ENCODE measurements around the gene ATP13A4.

The ATP13A4 gene

DNA sequence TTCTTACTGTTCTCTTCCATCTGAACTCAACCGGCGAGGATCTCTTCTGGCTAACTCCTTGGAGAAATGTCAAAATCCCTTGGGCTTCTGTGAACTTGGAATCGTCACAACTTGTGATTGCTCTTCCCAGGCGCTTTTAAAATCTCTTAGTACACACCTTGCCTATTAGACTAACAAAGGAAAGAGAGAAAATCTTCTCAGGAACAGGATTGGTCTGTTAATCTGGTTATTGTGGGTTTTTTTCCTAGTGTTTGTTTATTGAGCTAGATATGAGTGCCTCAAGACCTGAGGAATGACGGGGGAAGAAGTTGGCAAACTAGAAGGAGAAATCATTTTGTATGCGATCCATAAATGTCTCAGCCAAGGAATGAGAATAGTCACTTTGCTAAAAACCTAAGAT is 176.0 kb downstream of the ATP13A4 start, which contains the start of gene ATP13A5:
Gene ATP13A5 (minus strand): TSS at position 48 of the 400 bp plus-strand sequence. CDS start 28 bp downstream, at position 20.
- no peak within 1 kb of the TSS for H3K4me3 ChIP-seq (ENCODE audit: insufficient read length, low read depth)
- no peaks in the 10 kb centered on the region for H3K4me1 ChIP-seq (ENCODE audit: insufficient read depth, insufficient read length)
- H3K36me3 ChIP-seq (ENCODE audit: insufficient read depth, insufficient read length, low read length), result no peaks in the 10 kb centered on the region
- no peaks in the 10 kb centered on the region for H3K9me3 ChIP-seq (ENCODE audit: insufficient read depth, low read length)
- H3K9ac ChIP-seq (ENCODE audit: insufficient read length, low read depth), result no peak within 1 kb of the TSS
- DNase-seq (ENCODE audit: low read depth, low spot score), result no peak
- no peak for TF ChIP-seq SUZ12 (IDR thresholded peaks at IDR 0.05; ENCODE audit: extremely low read depth, insufficient read depth, insufficient read length)
- TF ChIP-seq ZNF274 (IDR thresholded peaks at IDR 0.05; ENCODE audit: low read depth, low read length), result no peak
- TF ChIP-seq YY1 (IDR thresholded peaks at IDR 0.05; ENCODE audit: insufficient read depth, insufficient read length), result no peak
- H3K27me3 ChIP-seq (ENCODE audit: insufficient read depth, insufficient read length), result no peaks in the 10 kb centered on the region

DNA sequence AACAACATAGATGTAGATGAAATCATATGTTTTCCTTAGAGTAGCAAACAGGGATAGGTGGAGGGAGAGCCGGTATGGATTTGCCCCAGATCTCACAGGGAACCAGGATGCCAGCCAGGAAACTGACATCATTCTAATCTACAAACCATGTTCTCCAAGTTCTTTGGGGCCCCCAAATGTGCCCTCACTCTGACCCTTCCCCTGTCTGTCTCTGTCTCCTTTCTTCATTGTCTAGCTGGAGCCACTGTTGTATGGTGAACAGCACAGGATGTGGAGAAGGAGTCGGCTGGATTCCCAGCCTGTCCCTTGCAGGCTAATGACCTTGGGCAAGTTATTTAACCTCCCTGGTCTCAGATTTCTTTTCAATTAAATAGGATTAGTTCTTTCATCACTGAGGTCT is 177.1 kb downstream of the ATP13A4 start:
- DNase-seq (ENCODE audit: low read depth, low spot score), result no peak
- H3K9ac ChIP-seq (ENCODE audit: insufficient read length, low read depth), result no peak overlapping the region

DNA sequence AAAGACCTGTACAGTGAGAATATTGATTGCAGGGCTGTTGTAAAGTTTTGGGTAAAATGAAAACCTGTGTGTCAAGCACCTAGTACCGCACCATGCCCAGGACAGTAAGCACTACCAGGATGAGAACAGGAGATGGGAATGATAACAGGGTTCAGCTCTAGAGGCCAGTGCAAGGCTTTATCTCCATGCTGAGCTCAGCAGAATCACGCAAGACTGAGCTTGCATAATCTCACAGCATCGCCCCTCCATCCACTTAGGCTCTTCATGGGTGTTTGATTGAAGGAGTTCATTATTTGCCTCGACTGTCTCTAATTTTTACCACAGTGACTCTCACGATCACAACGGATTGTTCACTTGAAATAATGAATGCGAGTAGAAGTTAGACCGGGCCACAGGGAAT is 179.1 kb downstream of the ATP13A4 start:
- no peak overlapping the region for H3K4me3 ChIP-seq (ENCODE audit: insufficient read length, low read depth)
- H3K36me3 ChIP-seq (ENCODE audit: insufficient read depth, insufficient read length, low read length), result no peaks in the 10 kb centered on the region
- no peak overlapping the region for H3K9ac ChIP-seq (ENCODE audit: insufficient read length, low read depth)
- no peaks in the 10 kb centered on the region for H3K9me3 ChIP-seq (ENCODE audit: insufficient read depth, low read length)
- H3K4me1 ChIP-seq (ENCODE audit: insufficient read depth, insufficient read length), result no peaks in the 10 kb centered on the region
- TF ChIP-seq YY1 (IDR thresholded peaks at IDR 0.05; ENCODE audit: insufficient read depth, insufficient read length), result no peak
- TF ChIP-seq ZNF274 (IDR thresholded peaks at IDR 0.05; ENCODE audit: low read depth, low read length), result no peak
- no peak for TF ChIP-seq SUZ12 (IDR thresholded peaks at IDR 0.05; ENCODE audit: extremely low read depth, insufficient read depth, insufficient read length)
- DNase-seq (ENCODE audit: low read depth, low spot score), result no peak
- no peaks in the 10 kb centered on the region for H3K27me3 ChIP-seq (ENCODE audit: insufficient read depth, insufficient read length)

More for the DNA sequence above, 177.1 kb downstream of the ATP13A4 start:
- no peaks in the 10 kb centered on the region for H3K4me1 ChIP-seq (ENCODE audit: insufficient read depth, insufficient read length)
- no peaks in the 10 kb centered on the region for H3K27me3 ChIP-seq (ENCODE audit: insufficient read depth, insufficient read length)
- TF ChIP-seq ZNF274 (IDR thresholded peaks at IDR 0.05; ENCODE audit: low read depth, low read length) (no peak), SUZ12 (IDR thresholded peaks at IDR 0.05; ENCODE audit: extremely low read depth, insufficient read depth, insufficient read length) (no peak), YY1 (IDR thresholded peaks at IDR 0.05; ENCODE audit: insufficient read depth, insufficient read length) (no peak)
- no peak overlapping the region for H3K4me3 ChIP-seq (ENCODE audit: insufficient read length, low read depth)
- H3K36me3 ChIP-seq (ENCODE audit: insufficient read depth, insufficient read length, low read length), result no peaks in the 10 kb centered on the region
- H3K9me3 ChIP-seq (ENCODE audit: insufficient read depth, low read length), result no peaks in the 10 kb centered on the region

DNA sequence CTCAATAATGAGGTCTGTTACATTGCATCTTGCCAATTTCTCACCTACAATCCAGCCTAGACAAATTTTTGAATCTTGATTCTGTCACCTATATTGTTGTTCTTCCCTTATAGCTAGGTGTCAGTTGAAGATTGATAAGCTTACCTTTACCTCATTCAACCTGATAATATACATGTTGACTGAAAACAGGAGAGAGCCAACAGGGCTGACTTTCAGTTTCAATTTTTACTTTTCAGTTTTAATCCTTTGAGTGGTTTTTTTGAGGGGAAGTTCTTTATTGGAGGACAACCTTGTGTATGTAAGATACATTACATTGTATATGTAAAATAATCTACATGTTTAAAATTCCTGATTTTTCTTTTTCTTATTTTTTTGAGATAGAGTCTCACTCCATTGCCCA is 181.9 kb downstream of the ATP13A4 start:
- H3K9me3 ChIP-seq (ENCODE audit: insufficient read depth, low read length), result no peaks in the 10 kb centered on the region
- H3K9ac ChIP-seq (ENCODE audit: insufficient read length, low read depth), result no peak overlapping the region
- no peak for DNase-seq (ENCODE audit: low read depth, low spot score)
- no peaks in the 10 kb centered on the region for H3K36me3 ChIP-seq (ENCODE audit: insufficient read depth, insufficient read length, low read length)
- H3K4me1 ChIP-seq (ENCODE audit: insufficient read depth, insufficient read length), result no peaks in the 10 kb centered on the region
- TF ChIP-seq SUZ12 (IDR thresholded peaks at IDR 0.05; ENCODE audit: extremely low read depth, insufficient read depth, insufficient read length) (no peak), YY1 (IDR thresholded peaks at IDR 0.05; ENCODE audit: insufficient read depth, insufficient read length) (no peak), ZNF274 (IDR thresholded peaks at IDR 0.05; ENCODE audit: low read depth, low read length) (no peak)
- no peaks in the 10 kb centered on the region for H3K27me3 ChIP-seq (ENCODE audit: insufficient read depth, insufficient read length)
- H3K4me3 ChIP-seq (ENCODE audit: insufficient read length, low read depth), result no peak overlapping the region

DNA sequence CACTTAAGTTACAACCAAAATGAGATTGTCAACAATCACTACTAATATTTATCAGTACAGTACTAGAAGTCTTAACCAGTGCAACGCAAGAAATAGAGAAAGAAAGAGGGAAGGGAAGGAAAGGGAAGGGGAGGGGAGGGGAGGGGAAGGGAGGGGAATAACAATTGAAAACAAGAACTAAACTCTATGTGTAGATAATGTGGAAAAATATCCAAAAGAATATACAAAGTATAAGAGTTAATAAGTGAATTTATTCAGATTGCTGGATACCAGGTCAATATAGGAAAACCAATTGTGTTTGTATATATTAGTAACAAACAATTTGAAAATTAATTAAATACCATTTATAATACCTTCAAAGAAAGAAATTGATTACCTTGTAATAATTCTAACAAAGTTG is 186.8 kb downstream of the ATP13A4 start:
- no peak overlapping the region for H3K9ac ChIP-seq (ENCODE audit: insufficient read length, low read depth)
- no peaks in the 10 kb centered on the region for H3K4me1 ChIP-seq (ENCODE audit: insufficient read depth, insufficient read length)
- no peak for TF ChIP-seq SUZ12 (IDR thresholded peaks at IDR 0.05; ENCODE audit: extremely low read depth, insufficient read depth, insufficient read length)
- TF ChIP-seq YY1 (IDR thresholded peaks at IDR 0.05; ENCODE audit: insufficient read depth, insufficient read length), result no peak
- no peak for TF ChIP-seq ZNF274 (IDR thresholded peaks at IDR 0.05; ENCODE audit: low read depth, low read length)
- H3K36me3 ChIP-seq (ENCODE audit: insufficient read depth, insufficient read length, low read length), result no peaks in the 10 kb centered on the region
- DNase-seq (ENCODE audit: low read depth, low spot score), result no peak
- no peak overlapping the region for H3K4me3 ChIP-seq (ENCODE audit: insufficient read length, low read depth)
- no peaks in the 10 kb centered on the region for H3K27me3 ChIP-seq (ENCODE audit: insufficient read depth, insufficient read length)
- H3K9me3 ChIP-seq (ENCODE audit: insufficient read depth, low read length), result no peaks in the 10 kb centered on the region

- Histone ChIP-seq H3K4me3 (ENCODE audit: insufficient read length, low read depth) (no peak overlapping the region), H3K9ac (ENCODE audit: insufficient read length, low read depth) (no peak overlapping the region), H3K9me3 (ENCODE audit: insufficient read depth, low read length) (no peaks in the 10 kb centered on the region), H3K36me3 (ENCODE audit: insufficient read depth, insufficient read length, low read length) (no peaks in the 10 kb centered on the region), H3K27me3 (ENCODE audit: insufficient read depth, insufficient read length) (no peaks in the 10 kb centered on the region), H3K4me1 (ENCODE audit: insufficient read depth, insufficient read length) (no peaks in the 10 kb centered on the region)
- no peak for DNase-seq (ENCODE audit: low read depth, low spot score)
- TF ChIP-seq YY1 (IDR thresholded peaks at IDR 0.05; ENCODE audit: insufficient read depth, insufficient read length), result no peak
- TF ChIP-seq SUZ12 (IDR thresholded peaks at IDR 0.05; ENCODE audit: extremely low read depth, insufficient read depth, insufficient read length), result no peak
- TF ChIP-seq ZNF274 (IDR thresholded peaks at IDR 0.05; ENCODE audit: low read depth, low read length), result no peak
Measured at GRCh38 chr3:193357291-193357690, 197.4 kb downstream of the ATP13A4 start.

DNA sequence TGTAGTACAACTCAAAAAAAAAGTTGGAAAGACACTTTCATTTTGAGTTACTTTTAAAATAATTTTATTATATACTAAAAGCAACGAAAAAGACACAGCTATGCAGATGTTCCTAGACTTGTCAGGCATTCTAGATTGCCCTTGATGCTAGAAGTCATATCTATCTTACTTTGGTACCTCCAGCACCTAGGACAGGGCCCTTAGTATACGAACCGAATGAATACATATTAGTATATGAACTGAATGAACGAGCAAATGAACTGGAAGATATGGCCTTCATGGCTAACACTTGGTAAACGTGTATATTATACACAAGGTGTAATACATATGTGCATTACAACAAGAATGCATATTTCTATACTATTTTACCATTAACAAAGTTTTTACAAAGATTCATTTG is 200.3 kb downstream of the ATP13A4 start:
- no peaks in the 10 kb centered on the region for H3K36me3 ChIP-seq (ENCODE audit: insufficient read depth, insufficient read length, low read length)
- H3K9ac ChIP-seq (ENCODE audit: insufficient read length, low read depth), result no peak overlapping the region
- no peak overlapping the region for H3K4me3 ChIP-seq (ENCODE audit: insufficient read length, low read depth)
- TF ChIP-seq ZNF274 (IDR thresholded peaks at IDR 0.05; ENCODE audit: low read depth, low read length), result no peak
- TF ChIP-seq YY1 (IDR thresholded peaks at IDR 0.05; ENCODE audit: insufficient read depth, insufficient read length), result no peak
- TF ChIP-seq SUZ12 (IDR thresholded peaks at IDR 0.05; ENCODE audit: extremely low read depth, insufficient read depth, insufficient read length), result no peak
- no peak for DNase-seq (ENCODE audit: low read depth, low spot score)
- no peaks in the 10 kb centered on the region for H3K9me3 ChIP-seq (ENCODE audit: insufficient read depth, low read length)
- no peaks in the 10 kb centered on the region for H3K27me3 ChIP-seq (ENCODE audit: insufficient read depth, insufficient read length)
- H3K4me1 ChIP-seq (ENCODE audit: insufficient read depth, insufficient read length), result no peaks in the 10 kb centered on the region
